ENCODE measurements around the gene CAPZB. TPM values are rescaled to one million over a fixed set of nuclear protein-coding genes. Genes with fewer than 3 reads are reported as not detected.

Gene CAPZB
- polyA plus RNA-seq, 1 of the 3 experiments (the other 2 are of a cell fraction) = 122 TPM

DNA sequence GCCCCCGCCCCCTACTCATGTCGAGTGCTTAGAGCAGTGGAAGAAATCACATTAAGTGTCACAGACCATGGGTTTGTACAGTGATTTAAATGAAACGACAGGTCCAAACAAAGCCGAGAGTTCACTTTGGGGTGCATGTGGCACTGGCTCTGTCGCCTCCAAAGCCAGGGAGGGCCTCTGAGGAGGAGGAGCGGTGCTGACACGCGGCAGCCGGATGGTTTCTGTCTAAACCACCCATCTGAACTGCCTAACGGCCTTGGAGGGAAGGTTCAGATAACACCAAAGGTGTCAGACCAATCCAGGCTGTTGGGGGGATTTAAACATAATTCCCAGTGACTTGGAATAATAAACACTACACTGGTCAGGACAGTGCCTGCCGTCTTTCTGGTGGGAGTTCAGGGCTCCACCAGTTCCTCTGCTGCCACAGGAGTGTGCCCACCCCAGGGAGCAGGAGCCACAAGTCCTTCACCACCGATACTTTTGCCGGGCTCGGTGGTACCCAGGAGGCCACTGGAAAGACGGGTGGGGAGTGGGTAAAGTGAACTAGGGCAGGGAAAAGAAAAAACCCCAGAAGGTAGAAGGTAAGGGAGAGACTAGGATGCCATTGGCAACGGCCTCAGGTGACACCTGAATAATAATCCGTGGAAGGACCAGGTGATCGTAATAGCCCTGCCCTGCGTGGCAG, 95.0 kb downstream of the CAPZB start:
- Histone ChIP-seq H3K9ac (peak overlapping the region; percentile 48; the same call in 1 of the 2 replicates), H3K4me3 (ENCODE audit: low read depth in 2 of 2, low read length in 1 of 2) (peak overlapping the region; percentile 9 to 56)
- CTCF ChIA-PET = interaction anchor here (0.7 to 4.2 kb wide), 28 partner anchors 8 to 1698 kb away, joined by 3 to 68 read pairs (median 6); no protein-coding TSS in a partner anchor

DNA sequence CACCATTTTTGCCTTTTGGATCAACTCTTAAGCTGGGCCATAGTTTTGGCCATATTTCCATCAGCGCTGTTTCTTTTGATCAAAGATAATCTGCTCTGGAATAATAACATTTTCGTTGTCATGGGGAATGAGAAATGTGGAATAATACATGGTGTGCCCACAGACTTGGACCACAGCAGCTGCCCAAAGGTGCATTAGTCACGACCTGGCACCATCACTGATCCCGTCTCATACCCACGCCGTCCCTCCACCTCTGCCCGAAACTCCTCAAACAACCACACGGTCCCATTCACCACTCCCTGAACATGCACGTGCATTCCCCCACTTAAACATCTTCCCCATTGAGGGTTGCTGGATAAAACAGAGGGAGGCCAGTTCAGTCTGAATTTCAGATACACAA, 96.4 kb downstream of the CAPZB start:
- Histone ChIP-seq H3K4me3 (ENCODE audit: low read depth in 2 of 2, low read length in 1 of 2) (no peak overlapping the region), H3K9ac (no peak overlapping the region), H2AFZ (ENCODE audit: low read depth) (no peak overlapping the region), H3K4me1 (ENCODE audit: control insufficient read depth in 1 of 2, insufficient read depth in 2 of 2, low read depth in 1 of 2, low read length in 1 of 2) (peaks cover 37 to 66% of the 10 kb centered on the region in 2 experiments), H3K9me3 (no peaks in the 10 kb centered on the region), H3K4me2 (no peak overlapping the region), H3K27me3 (ENCODE audit: insufficient read depth) (no peaks in the 10 kb centered on the region), H3K79me2 (ENCODE audit: insufficient read depth) (peaks cover 78% of the 10 kb centered on the region), H4K20me1 (ENCODE audit: insufficient read depth) (peaks cover 97% of the 10 kb centered on the region), H3K36me3 (replicated peaks in 1 of 2; ENCODE audit: control insufficient read depth in 1 of 2, insufficient read depth in 2 of 2, low read length in 1 of 2) (peaks cover 0 to 15% of the 10 kb centered on the region in 2 experiments), H3K9me2 (no peaks in the 10 kb centered on the region), H3F3A (replicated peaks; ENCODE audit: insufficient read depth) (peaks cover 30% of the 10 kb centered on the region), H3K27ac (ENCODE audit: low read depth in 2 of 2, low read length in 1 of 2) (peak overlapping the region in 1 of 2 experiments; percentile 72; a peak in 1 of 4 replicates)
- TF ChIP-seq, protein P1, sequence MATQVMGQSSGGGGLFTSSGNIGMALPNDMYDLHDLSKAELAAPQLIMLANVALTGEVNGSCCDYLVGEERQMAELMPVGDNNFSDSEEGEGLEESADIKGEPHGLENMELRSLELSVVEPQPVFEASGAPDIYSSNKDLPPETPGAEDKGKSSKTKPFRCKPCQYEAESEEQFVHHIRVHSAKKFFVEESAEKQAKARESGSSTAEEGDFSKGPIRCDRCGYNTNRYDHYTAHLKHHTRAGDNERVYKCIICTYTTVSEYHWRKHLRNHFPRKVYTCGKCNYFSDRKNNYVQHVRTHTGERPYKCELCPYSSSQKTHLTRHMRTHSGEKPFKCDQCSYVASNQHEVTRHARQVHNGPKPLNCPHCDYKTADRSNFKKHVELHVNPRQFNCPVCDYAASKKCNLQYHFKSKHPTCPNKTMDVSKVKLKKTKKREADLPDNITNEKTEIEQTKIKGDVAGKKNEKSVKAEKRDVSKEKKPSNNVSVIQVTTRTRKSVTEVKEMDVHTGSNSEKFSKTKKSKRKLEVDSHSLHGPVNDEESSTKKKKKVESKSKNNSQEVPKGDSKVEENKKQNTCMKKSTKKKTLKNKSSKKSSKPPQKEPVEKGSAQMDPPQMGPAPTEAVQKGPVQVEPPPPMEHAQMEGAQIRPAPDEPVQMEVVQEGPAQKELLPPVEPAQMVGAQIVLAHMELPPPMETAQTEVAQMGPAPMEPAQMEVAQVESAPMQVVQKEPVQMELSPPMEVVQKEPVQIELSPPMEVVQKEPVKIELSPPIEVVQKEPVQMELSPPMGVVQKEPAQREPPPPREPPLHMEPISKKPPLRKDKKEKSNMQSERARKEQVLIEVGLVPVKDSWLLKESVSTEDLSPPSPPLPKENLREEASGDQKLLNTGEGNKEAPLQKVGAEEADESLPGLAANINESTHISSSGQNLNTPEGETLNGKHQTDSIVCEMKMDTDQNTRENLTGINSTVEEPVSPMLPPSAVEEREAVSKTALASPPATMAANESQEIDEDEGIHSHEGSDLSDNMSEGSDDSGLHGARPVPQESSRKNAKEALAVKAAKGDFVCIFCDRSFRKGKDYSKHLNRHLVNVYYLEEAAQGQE (IDR thresholded peaks at IDR 0.05; ENCODE audit: low read depth, low read length) = no peak
- TF ChIP-seq, protein P2, sequence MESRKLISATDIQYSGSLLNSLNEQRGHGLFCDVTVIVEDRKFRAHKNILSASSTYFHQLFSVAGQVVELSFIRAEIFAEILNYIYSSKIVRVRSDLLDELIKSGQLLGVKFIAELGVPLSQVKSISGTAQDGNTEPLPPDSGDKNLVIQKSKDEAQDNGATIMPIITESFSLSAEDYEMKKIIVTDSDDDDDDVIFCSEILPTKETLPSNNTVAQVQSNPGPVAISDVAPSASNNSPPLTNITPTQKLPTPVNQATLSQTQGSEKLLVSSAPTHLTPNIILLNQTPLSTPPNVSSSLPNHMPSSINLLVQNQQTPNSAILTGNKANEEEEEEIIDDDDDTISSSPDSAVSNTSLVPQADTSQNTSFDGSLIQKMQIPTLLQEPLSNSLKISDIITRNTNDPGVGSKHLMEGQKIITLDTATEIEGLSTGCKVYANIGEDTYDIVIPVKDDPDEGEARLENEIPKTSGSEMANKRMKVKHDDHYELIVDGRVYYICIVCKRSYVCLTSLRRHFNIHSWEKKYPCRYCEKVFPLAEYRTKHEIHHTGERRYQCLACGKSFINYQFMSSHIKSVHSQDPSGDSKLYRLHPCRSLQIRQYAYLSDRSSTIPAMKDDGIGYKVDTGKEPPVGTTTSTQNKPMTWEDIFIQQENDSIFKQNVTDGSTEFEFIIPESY (IDR thresholded peaks at IDR 0.05; ENCODE audit: borderline replicate concordance, low read depth) = no peak
- no peak for TF ChIP-seq FOXJ3 (CRISPR knock-in tag; IDR thresholded peaks at IDR 0.05)
- no peak for TF ChIP-seq ELF1 (IDR thresholded peaks at IDR 0.05)
- POLR2A ChIA-PET = no interaction called here
- no peak for DNase-seq
- CTCF ChIA-PET = interaction anchor here (0.9 to 4.3 kb wide), 4 partner anchors 35 to 265 kb away, joined by 3 to 18 read pairs (median 4); no protein-coding TSS in a partner anchor
- WGBS (ENCODE audit: low lambda C conversion rate) = 95% methylated on average over 9 of the region's 9 CpGs

More for the DNA sequence above, 95.0 kb downstream of the CAPZB start:
- Histone ChIP-seq H4K20me1 (ENCODE audit: insufficient read depth) (peaks cover 96% of the 10 kb centered on the region), H3K4me2 (peak overlapping the region; percentile 83), H3K27me3 (ENCODE audit: insufficient read depth) (no peaks in the 10 kb centered on the region), H3K36me3 (replicated peaks in 1 of 2; ENCODE audit: control insufficient read depth in 1 of 2, insufficient read depth in 2 of 2, low read length in 1 of 2) (peaks cover 0 to 5% of the 10 kb centered on the region in 2 experiments), H3K79me2 (ENCODE audit: insufficient read depth) (peaks cover 84% of the 10 kb centered on the region), H3F3A (replicated peaks; ENCODE audit: insufficient read depth) (peaks cover 30% of the 10 kb centered on the region), H3K9me3 (no peaks in the 10 kb centered on the region), H3K4me1 (ENCODE audit: control insufficient read depth in 1 of 2, insufficient read depth in 2 of 2, low read depth in 1 of 2, low read length in 1 of 2) (peaks cover 38 to 62% of the 10 kb centered on the region in 2 experiments), H3K9me2 (no peaks in the 10 kb centered on the region), H2AFZ (ENCODE audit: low read depth) (no peak overlapping the region), H3K27ac (ENCODE audit: low read depth in 2 of 2, low read length in 1 of 2) (peak overlapping the region; percentile 80 to 97)
- TF ChIP-seq, protein P3, sequence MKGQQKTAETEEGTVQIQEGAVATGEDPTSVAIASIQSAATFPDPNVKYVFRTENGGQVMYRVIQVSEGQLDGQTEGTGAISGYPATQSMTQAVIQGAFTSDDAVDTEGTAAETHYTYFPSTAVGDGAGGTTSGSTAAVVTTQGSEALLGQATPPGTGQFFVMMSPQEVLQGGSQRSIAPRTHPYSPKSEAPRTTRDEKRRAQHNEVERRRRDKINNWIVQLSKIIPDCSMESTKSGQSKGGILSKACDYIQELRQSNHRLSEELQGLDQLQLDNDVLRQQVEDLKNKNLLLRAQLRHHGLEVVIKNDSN (IDR thresholded peaks at IDR 0.05; ENCODE audit: borderline replicate concordance, low read depth) = no peak
- no peak; the same call in 1 of the 2 replicates for TF ChIP-seq MXI1 (IDR thresholded peaks at IDR 0.05; ENCODE audit: low read depth, low read length)
- no peak for TF ChIP-seq RXRA (IDR thresholded peaks at IDR 0.05; ENCODE audit: borderline replicate concordance, low read depth)
- no peak for TF ChIP-seq RFX5 (IDR thresholded peaks at IDR 0.05; ENCODE audit: low read length)
- no peak for TF ChIP-seq RAD21 (IDR thresholded peaks at IDR 0.05; ENCODE audit: low read length)
- TF ChIP-seq, protein P4, sequence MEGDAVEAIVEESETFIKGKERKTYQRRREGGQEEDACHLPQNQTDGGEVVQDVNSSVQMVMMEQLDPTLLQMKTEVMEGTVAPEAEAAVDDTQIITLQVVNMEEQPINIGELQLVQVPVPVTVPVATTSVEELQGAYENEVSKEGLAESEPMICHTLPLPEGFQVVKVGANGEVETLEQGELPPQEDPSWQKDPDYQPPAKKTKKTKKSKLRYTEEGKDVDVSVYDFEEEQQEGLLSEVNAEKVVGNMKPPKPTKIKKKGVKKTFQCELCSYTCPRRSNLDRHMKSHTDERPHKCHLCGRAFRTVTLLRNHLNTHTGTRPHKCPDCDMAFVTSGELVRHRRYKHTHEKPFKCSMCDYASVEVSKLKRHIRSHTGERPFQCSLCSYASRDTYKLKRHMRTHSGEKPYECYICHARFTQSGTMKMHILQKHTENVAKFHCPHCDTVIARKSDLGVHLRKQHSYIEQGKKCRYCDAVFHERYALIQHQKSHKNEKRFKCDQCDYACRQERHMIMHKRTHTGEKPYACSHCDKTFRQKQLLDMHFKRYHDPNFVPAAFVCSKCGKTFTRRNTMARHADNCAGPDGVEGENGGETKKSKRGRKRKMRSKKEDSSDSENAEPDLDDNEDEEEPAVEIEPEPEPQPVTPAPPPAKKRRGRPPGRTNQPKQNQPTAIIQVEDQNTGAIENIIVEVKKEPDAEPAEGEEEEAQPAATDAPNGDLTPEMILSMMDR (IDR thresholded peaks at IDR 0.05) = no peak
- TF ChIP-seq NRF1 (IDR thresholded peaks at IDR 0.05; ENCODE audit: low read depth, low read length) = no peak
- no peak for TF ChIP-seq NFIC (IDR thresholded peaks at IDR 0.05; ENCODE audit: borderline replicate concordance)
- no peak for TF ChIP-seq TCF12 (IDR thresholded peaks at IDR 0.05)
- TF ChIP-seq, protein P5, sequence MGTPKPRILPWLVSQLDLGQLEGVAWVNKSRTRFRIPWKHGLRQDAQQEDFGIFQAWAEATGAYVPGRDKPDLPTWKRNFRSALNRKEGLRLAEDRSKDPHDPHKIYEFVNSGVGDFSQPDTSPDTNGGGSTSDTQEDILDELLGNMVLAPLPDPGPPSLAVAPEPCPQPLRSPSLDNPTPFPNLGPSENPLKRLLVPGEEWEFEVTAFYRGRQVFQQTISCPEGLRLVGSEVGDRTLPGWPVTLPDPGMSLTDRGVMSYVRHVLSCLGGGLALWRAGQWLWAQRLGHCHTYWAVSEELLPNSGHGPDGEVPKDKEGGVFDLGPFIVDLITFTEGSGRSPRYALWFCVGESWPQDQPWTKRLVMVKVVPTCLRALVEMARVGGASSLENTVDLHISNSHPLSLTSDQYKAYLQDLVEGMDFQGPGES (IDR thresholded peaks at IDR 0.05; ENCODE audit: low read depth, low read length) = no peak
- TF ChIP-seq GABPA (IDR thresholded peaks at IDR 0.05; ENCODE audit: low read depth) = no peak
- WGBS (ENCODE audit: low lambda C conversion rate) = 73% methylated on average over 17 of the region's 19 CpGs
- DNase-seq = no peak
- POLR2A ChIA-PET = interaction anchor here (0.6 to 0.7 kb wide), 2 partner anchors 97 to 130 kb away, joined by 3 to 6 read pairs; no protein-coding TSS in a partner anchor

Measured in SK-N-SH (cell line).